Measurements from ENCODE around the gene FGF12. TPM values are rescaled to one million over a fixed set of nuclear protein-coding genes. Genes with fewer than 3 reads are reported as not detected.

Gene FGF12
- total and polyA plus RNA-seq, 2 donors (not counting 1 experiment from before 2014, with no cell fraction given): 0.03 TPM; not detected in 1

DNA sequence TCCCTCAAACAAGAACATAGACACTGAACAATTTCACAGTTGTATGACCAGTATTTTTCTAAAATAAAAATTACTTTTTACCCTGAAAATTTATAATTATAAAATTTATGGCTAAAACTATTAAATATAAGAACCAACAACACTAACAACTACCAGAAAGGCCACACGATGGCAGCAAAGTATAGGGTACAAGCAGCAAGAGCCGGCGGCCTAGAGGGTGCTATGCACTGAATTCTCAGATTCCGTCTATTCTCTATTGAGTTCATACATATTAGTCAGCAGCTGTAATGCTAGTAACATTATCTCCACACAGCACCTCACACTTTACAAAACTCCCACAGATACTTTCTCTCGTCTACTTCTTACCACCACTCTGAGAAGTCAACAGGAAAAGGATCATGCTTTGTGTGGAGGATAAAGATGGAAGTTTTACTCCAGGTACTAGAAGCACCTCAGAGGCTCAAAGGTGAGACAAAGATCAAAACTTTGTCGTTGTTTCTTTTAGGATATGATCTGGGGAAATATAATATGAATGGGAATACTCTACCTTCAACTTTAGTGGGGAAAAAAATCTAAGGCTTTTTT, 160.5 kb downstream of the FGF12 start:
- Histone ChIP-seq H3K9me3 (ENCODE audit: control extremely low read depth in 1 of 3, control insufficient read depth in 2 of 3, insufficient read depth in 1 of 3, low read length in 2 of 3) (no peaks in the 10 kb centered on the region), H3K4me2 (replicated peaks; ENCODE audit: low read depth, low read length, poor library complexity, severe bottlenecking) (no peak overlapping the region), H3K79me2 (ENCODE audit: control insufficient read depth, insufficient read depth, low read length) (no peaks in the 10 kb centered on the region), H3K4me1 (ENCODE audit: control insufficient read depth in 2 of 2, insufficient read depth in 2 of 2, low read length in 2 of 2) (peaks cover 8 to 9% of the 10 kb centered on the region in 2 donors), H3K4me3 (ENCODE audit: control extremely low read depth in 1 of 5, extremely low read depth in 1 of 5, insufficient read depth in 1 of 5, low read depth in 2 of 5, low read length in 4 of 5) (no peak overlapping the region), H2AFZ (ENCODE audit: insufficient read depth, low read depth, low read length, poor library complexity, severe bottlenecking) (peak overlapping the region; percentile 38), H3K27ac (ENCODE audit: low read length in 2 of 2) (no peak overlapping the region), H4K20me1 (ENCODE audit: control insufficient read depth, insufficient read depth, low read length, poor library complexity, severe bottlenecking) (no peaks in the 10 kb centered on the region), H3K27me3 (replicated peaks in 1 of 4; ENCODE audit: control extremely low read depth in 1 of 4, control insufficient read depth in 3 of 4, insufficient read depth in 4 of 4, low read length in 3 of 4) (peaks cover 0 to 12% (median 7%) of the 10 kb centered on the region in 4 experiments), H3K9ac (ENCODE audit: low read length) (no peak overlapping the region), H3K36me3 (replicated peaks in 1 of 2; ENCODE audit: control extremely low read depth in 1 of 2, control insufficient read depth in 1 of 2, extremely low read depth in 1 of 2, insufficient read depth in 2 of 2, low read length in 1 of 2) (no peaks in the 10 kb centered on the region)
- intact Hi-C loops (cut with micrococcal nuclease): loop anchor here (10.0 kb wide), 2 partner anchors 102 to 1838 kb away; no protein-coding TSS in a partner anchor
- ChIA-PET CTCF (interaction anchor here (1.1 to 1.5 kb wide), 2 partner anchors 21 to 235 kb away, joined by 3 to 4 read pairs; no protein-coding TSS in a partner anchor), POLR2A (no interaction called here)
- ATAC-seq (ENCODE audit: low read depth): peak; percentile 45
- DNase-seq: peak; percentile 60
- no peak overlapping the region for H3K4me3 Mint-ChIP-seq
- 10% methylated on average over 4 of the region's 6 CpGs for WGBS (ENCODE audit: insufficient coverage)
- peaks cover 24% of the 10 kb centered on the region for H3K27me3 Mint-ChIP-seq
- TF ChIP-seq EZH2 (IDR thresholded peaks at IDR 0.05; ENCODE audit: borderline replicate concordance, insufficient read depth, low read depth, low read length, poor library complexity, severe bottlenecking): no peak
- TF ChIP-seq, protein P1, sequence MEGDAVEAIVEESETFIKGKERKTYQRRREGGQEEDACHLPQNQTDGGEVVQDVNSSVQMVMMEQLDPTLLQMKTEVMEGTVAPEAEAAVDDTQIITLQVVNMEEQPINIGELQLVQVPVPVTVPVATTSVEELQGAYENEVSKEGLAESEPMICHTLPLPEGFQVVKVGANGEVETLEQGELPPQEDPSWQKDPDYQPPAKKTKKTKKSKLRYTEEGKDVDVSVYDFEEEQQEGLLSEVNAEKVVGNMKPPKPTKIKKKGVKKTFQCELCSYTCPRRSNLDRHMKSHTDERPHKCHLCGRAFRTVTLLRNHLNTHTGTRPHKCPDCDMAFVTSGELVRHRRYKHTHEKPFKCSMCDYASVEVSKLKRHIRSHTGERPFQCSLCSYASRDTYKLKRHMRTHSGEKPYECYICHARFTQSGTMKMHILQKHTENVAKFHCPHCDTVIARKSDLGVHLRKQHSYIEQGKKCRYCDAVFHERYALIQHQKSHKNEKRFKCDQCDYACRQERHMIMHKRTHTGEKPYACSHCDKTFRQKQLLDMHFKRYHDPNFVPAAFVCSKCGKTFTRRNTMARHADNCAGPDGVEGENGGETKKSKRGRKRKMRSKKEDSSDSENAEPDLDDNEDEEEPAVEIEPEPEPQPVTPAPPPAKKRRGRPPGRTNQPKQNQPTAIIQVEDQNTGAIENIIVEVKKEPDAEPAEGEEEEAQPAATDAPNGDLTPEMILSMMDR (IDR thresholded peaks at IDR 0.05): peak; percentile 80
- H3K27ac Mint-ChIP-seq: no peak overlapping the region
- no peaks in the 10 kb centered on the region for H3K9me3 Mint-ChIP-seq (ENCODE audit: insufficient read depth)
- peaks cover 9% of the 10 kb centered on the region for H3K4me1 Mint-ChIP-seq

DNA sequence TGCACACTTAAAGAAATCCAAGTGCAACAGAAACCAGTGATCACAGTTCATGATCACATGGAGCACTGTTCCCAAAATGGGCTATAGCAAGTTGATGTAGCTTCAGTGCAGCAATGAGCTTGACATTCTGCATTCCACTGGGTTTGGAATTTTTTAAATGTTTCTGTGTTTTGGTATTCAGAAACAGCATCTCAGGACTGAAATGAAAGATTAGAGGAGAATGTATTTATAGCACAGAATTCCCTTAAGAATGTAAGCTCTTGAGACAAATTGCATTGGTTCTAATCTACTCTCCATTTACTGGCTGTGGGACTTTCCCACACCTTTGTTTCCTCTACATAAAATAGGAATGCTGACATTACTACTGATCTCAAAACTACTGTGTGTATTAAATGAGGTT, 162.7 kb downstream of the FGF12 start:
- H3K27me3 ChIP-seq (replicated peaks in 1 of 4; ENCODE audit: control extremely low read depth in 1 of 4, control insufficient read depth in 3 of 4, insufficient read depth in 4 of 4, low read length in 3 of 4): peaks cover 0 to 3% (median 0%) of the 10 kb centered on the region in 4 experiments
- no peak overlapping the region for H3K4me3 Mint-ChIP-seq
- H3K4me1 ChIP-seq (ENCODE audit: control insufficient read depth in 2 of 2, insufficient read depth in 2 of 2, low read length in 2 of 2): no peaks in the 10 kb centered on the region
- intact Hi-C loops (cut with micrococcal nuclease): loop anchor here (10.0 kb wide), 2 partner anchors 100 to 1840 kb away; no protein-coding TSS in a partner anchor
- no peak overlapping the region for H3K4me2 ChIP-seq (replicated peaks; ENCODE audit: low read depth, low read length, poor library complexity, severe bottlenecking)
- no peak for ATAC-seq (ENCODE audit: low read depth)
- no peaks in the 10 kb centered on the region for H3K36me3 ChIP-seq (replicated peaks in 1 of 2; ENCODE audit: control extremely low read depth in 1 of 2, control insufficient read depth in 1 of 2, extremely low read depth in 1 of 2, insufficient read depth in 2 of 2, low read length in 1 of 2)
- no peaks in the 10 kb centered on the region for H3K9me3 ChIP-seq (ENCODE audit: control extremely low read depth in 1 of 3, control insufficient read depth in 2 of 3, insufficient read depth in 1 of 3, low read length in 2 of 3)
- no peak for DNase-seq
- H2AFZ ChIP-seq (ENCODE audit: insufficient read depth, low read depth, low read length, poor library complexity, severe bottlenecking): no peak overlapping the region
- H3K4me1 Mint-ChIP-seq: no peaks in the 10 kb centered on the region
- no peak overlapping the region for H3K27ac ChIP-seq (ENCODE audit: low read length in 2 of 2)
- H3K9me3 Mint-ChIP-seq (ENCODE audit: insufficient read depth): no peaks in the 10 kb centered on the region
- H3K9ac ChIP-seq (ENCODE audit: low read length): no peak overlapping the region
- H3K27me3 Mint-ChIP-seq: peaks cover 10% of the 10 kb centered on the region
- ChIA-PET CTCF (interaction anchor here (0.6 kb wide), 1 partner anchor 54 kb away, joined by 4 read pairs; no protein-coding TSS in a partner anchor), POLR2A (no interaction called here)
- no peak overlapping the region for H3K4me3 ChIP-seq (ENCODE audit: control extremely low read depth in 1 of 5, extremely low read depth in 1 of 5, insufficient read depth in 1 of 5, low read depth in 2 of 5, low read length in 4 of 5)
- no peaks in the 10 kb centered on the region for H3K79me2 ChIP-seq (ENCODE audit: control insufficient read depth, insufficient read depth, low read length)
- H3K27ac Mint-ChIP-seq: no peak overlapping the region
- H4K20me1 ChIP-seq (ENCODE audit: control insufficient read depth, insufficient read depth, low read length, poor library complexity, severe bottlenecking): no peaks in the 10 kb centered on the region
- TF ChIP-seq, protein P1 (IDR thresholded peaks at IDR 0.05): no peak
- no peak for TF ChIP-seq EZH2 (IDR thresholded peaks at IDR 0.05; ENCODE audit: borderline replicate concordance, insufficient read depth, low read depth, low read length, poor library complexity, severe bottlenecking)
